Neural cell (in vitro differentiated cells): ENCODE results near the gene GRID1.

Experiments used
- CTCF ChIP-seq: fragments of 450-650 bp; IDR thresholded peaks from 2 replicates; pipeline ENCODE4 v1.5.1; 2014; ENCODE audit warnings: antibody characterized with exemption, mild to moderate bottlenecking, moderate library complexity; ENCODE audit not compliant: poor library complexity, severe bottlenecking
- EP300 ChIP-seq: fragments of 450-650 bp; conservative IDR thresholded peaks from 2 replicates; pipeline ENCODE4 v1.6.1; 2014; ENCODE audit warnings: antibody characterized with exemption, mild to moderate bottlenecking, moderate library complexity; ENCODE audit not compliant: poor library complexity, severe bottlenecking
- EZH2 ChIP-seq: fragments of 200-600, 300-800 bp; shearing (Covaris generic), sonication (generic); IDR thresholded peaks from 2 replicates; pipeline ENCODE4 v1.6.1; 2014; ENCODE audit warnings: antibody characterized with exemption, low read length, borderline replicate concordance, mild to moderate bottlenecking; ENCODE audit not compliant: insufficient read depth, poor library complexity, severe bottlenecking
- POLR2AphosphoS5 ChIP-seq: IDR thresholded peaks from 2 replicates; pipeline ENCODE4 v1.6.1; 2012

GRCh38 chr10:86255405-86256251 is 111.0 kb downstream of the GRID1 start:
- TF ChIP-seq CTCF: no peak
- TF ChIP-seq POLR2AphosphoS5: no peak
- TF ChIP-seq EZH2: no peak
- no peak for TF ChIP-seq EP300
